Measurements from ENCODE around the gene TLNRD1. TPM values are rescaled to one million over a fixed set of nuclear protein-coding genes. Genes with fewer than 3 reads are reported as not detected.

TLNRD1 gene
- total RNA-seq, 2 donors from 2014 or later: 19.3 to 25.4 TPM

- 50% methylated on average over 3 of the region's 3 CpGs for WGBS
- Histone ChIP-seq H3K4me3 (no peak overlapping the region), H3K4me1 (replicated peaks) (no peaks in the 10 kb centered on the region), H3K27me3 (replicated peaks; ENCODE audit: insufficient read depth) (no peaks in the 10 kb centered on the region), H3K9me3 (no peaks in the 10 kb centered on the region), H3K36me3 (no peaks in the 10 kb centered on the region), H3K27ac (no peak overlapping the region)
- intact Hi-C loops (cut with DNase I): no loop called here
- DNase-seq (ENCODE audit: low spot score): no peak
- no peak for TF ChIP-seq CTCF (IDR thresholded peaks at IDR 0.05)
- TF ChIP-seq POLR2AphosphoS5 (IDR thresholded peaks at IDR 0.05): no peak
- no peak for TF ChIP-seq POLR2A (IDR thresholded peaks at IDR 0.05)
Measured at GRCh38 chr15:80967451-80967850, 33.3 kb upstream of the TLNRD1 start.

- Histone ChIP-seq H3K36me3 (no peaks in the 10 kb centered on the region), H3K27me3 (replicated peaks; ENCODE audit: insufficient read depth) (no peaks in the 10 kb centered on the region), H3K9me3 (no peaks in the 10 kb centered on the region), H3K27ac (no peak overlapping the region), H3K4me3 (no peak overlapping the region), H3K4me1 (replicated peaks) (no peaks in the 10 kb centered on the region)
- WGBS: 96% methylated on average over 4 of the region's 4 CpGs
- DNase-seq (ENCODE audit: low spot score): no peak
- intact Hi-C loops (cut with DNase I): no loop called here
- TF ChIP-seq POLR2A (IDR thresholded peaks at IDR 0.05) (no peak), CTCF (IDR thresholded peaks at IDR 0.05) (no peak), POLR2AphosphoS5 (IDR thresholded peaks at IDR 0.05) (no peak)
Measured at GRCh38 chr15:80967991-80968510, 32.7 kb upstream of the TLNRD1 start.

GRCh38 chr15:80969316-80969715 lies 31.4 kb upstream of the TLNRD1 start:
- no peaks in the 10 kb centered on the region for H3K9me3 ChIP-seq
- no peak overlapping the region for H3K27ac ChIP-seq
- WGBS: 93% methylated on average over 7 of the region's 7 CpGs
- no peak for TF ChIP-seq CTCF (IDR thresholded peaks at IDR 0.05)
- TF ChIP-seq POLR2A (IDR thresholded peaks at IDR 0.05): no peak
- TF ChIP-seq POLR2AphosphoS5 (IDR thresholded peaks at IDR 0.05): no peak
- H3K4me1 ChIP-seq (replicated peaks): no peaks in the 10 kb centered on the region
- H3K4me3 ChIP-seq: no peak overlapping the region
- no peaks in the 10 kb centered on the region for H3K36me3 ChIP-seq
- intact Hi-C loops (cut with DNase I): no loop called here
- DNase-seq (ENCODE audit: low spot score): no peak
- H3K27me3 ChIP-seq (replicated peaks; ENCODE audit: insufficient read depth): no peaks in the 10 kb centered on the region

- no peaks in the 10 kb centered on the region for H3K27me3 ChIP-seq (replicated peaks; ENCODE audit: insufficient read depth)
- 57% methylated on average over 12 of the region's 12 CpGs for WGBS
- intact Hi-C loops (cut with DNase I): loop anchor here (2.0 to 5.0 kb wide), 3 partner anchors 193 to 515 kb away; partner anchors contain the start of gene CEMIP
- H3K4me1 ChIP-seq (replicated peaks): no peaks in the 10 kb centered on the region
- no peaks in the 10 kb centered on the region for H3K9me3 ChIP-seq
- no peaks in the 10 kb centered on the region for H3K36me3 ChIP-seq
- no peak for TF ChIP-seq POLR2A (IDR thresholded peaks at IDR 0.05)
- peak; percentile 47 for TF ChIP-seq POLR2AphosphoS5 (IDR thresholded peaks at IDR 0.05)
- TF ChIP-seq CTCF (IDR thresholded peaks at IDR 0.05): peak; percentile 84 to 95 (median 88)
- H3K27ac ChIP-seq: no peak overlapping the region
- H3K4me3 ChIP-seq: no peak overlapping the region
- DNase-seq (ENCODE audit: low spot score): peak; percentile 61
Measured at GRCh38 chr15:80970018-80970657, 30.6 kb upstream of the TLNRD1 start.

GRCh38 chr15:80970658-80971057 lies 30.1 kb upstream of the TLNRD1 start:
- no peak overlapping the region for H3K4me3 ChIP-seq
- no peaks in the 10 kb centered on the region for H3K36me3 ChIP-seq
- H3K9me3 ChIP-seq: no peaks in the 10 kb centered on the region
- DNase-seq (ENCODE audit: low spot score): no peak
- WGBS: 63% methylated on average over 3 of the region's 3 CpGs
- no peaks in the 10 kb centered on the region for H3K27me3 ChIP-seq (replicated peaks; ENCODE audit: insufficient read depth)
- H3K27ac ChIP-seq: no peak overlapping the region
- intact Hi-C loops (cut with DNase I): loop anchor here (2.0 to 5.0 kb wide), 3 partner anchors 193 to 516 kb away; partner anchors contain the start of gene CEMIP
- H3K4me1 ChIP-seq (replicated peaks): peaks cover 4% of the 10 kb centered on the region
- TF ChIP-seq POLR2AphosphoS5 (IDR thresholded peaks at IDR 0.05) (no peak), CTCF (IDR thresholded peaks at IDR 0.05) (no peak), POLR2A (IDR thresholded peaks at IDR 0.05) (no peak)
